Activated CD8-positive, alpha-beta memory T cell treated with anti-CD3 and anti-CD28 coated beads for 48 hours (primary cell): ENCODE measurements around the gene S1PR4.
"Not testable (repeated sequence)": the region's sequence is repeated elsewhere in the genome, so short reads cannot be mapped to it uniquely, and the experiment has no call there.

Experiments used
- DNase-seq, 3 experiments: peaks; one replicate each; pipeline ENCODE4 v3.0.0-alpha.2; 2020; ENCODE audit warnings: low read depth in 2 of 3, low spot score in 2 of 3

S1PR4 gene

GRCh38 chr19:3211191-3211590, 32.6 kb downstream of the S1PR4 start:
- no peak for DNase-seq

- no peak for DNase-seq
These were observed 34.6 kb downstream of the S1PR4 start for GRCh38 chr19:3213159-3213558.

- no peak for DNase-seq
These were observed 38.3 kb downstream of the S1PR4 start for GRCh38 chr19:3216874-3217273.

GRCh38 chr19:3220576-3220975, 42.0 kb downstream of the S1PR4 start:
- no peak for DNase-seq

GRCh38 chr19:3221576-3221975, 43.0 kb downstream of the S1PR4 start:
- not testable (repeated sequence) for DNase-seq

GRCh38 chr19:3222709-3223108, 44.1 kb downstream of the S1PR4 start:
- DNase-seq: no peak

- DNase-seq: peak in 1 of 3 experiments; percentile 12
These were observed 46.0 kb downstream of the S1PR4 start, which contains the start of gene CELF5 for GRCh38 chr19:3224346-3225168. CELF5 (plus strand) TSS chr19:3224661; CDS start chr19:3224740, 79 bp downstream.

- no peak for DNase-seq
These were observed 46.6 kb downstream of the S1PR4 start for GRCh38 chr19:3225169-3225485.

GRCh38 chr19:3225677-3226093, 47.1 kb downstream of the S1PR4 start:
- no peak for DNase-seq

- no peak for DNase-seq
These were observed 48.6 kb downstream of the S1PR4 start for GRCh38 chr19:3227054-3227626.

GRCh38 chr19:3229346-3229743, 50.8 kb downstream of the S1PR4 start:
- DNase-seq: no peak
